PC-3 (cell line): ENCODE results near the gene SEPTIN8. TPM values are rescaled to one million over a fixed set of nuclear protein-coding genes. Genes with fewer than 3 reads are reported as not detected.

Experiments
- ATAC-seq: fragments of 200-7000 bp; cut with Tn5 transposase; 2 replicates; pipeline ENCODE4 v1.9.1; 2020; ENCODE audit warnings: mild to moderate bottlenecking, moderate library complexity
- BruUV-seq: library from RNA; stranded (reverse); fragments of 400-500 nt; replicated peaks from 2 replicates; lab custom pipeline; 2021; lab: Mats Ljungman, UMichigan
- CTCF ChIA-PET: fragments of 300-600 bp; sonication (Branson Sonifier 250); formaldehyde crosslinking; loops from one replicate; lab custom pipeline; 2022; ENCODE audit warnings: antibody characterized with exemption; lab: Charles Lee
- POLR2A ChIA-PET: fragments of 300-600 bp; sonication (Branson Sonifier 250); formaldehyde crosslinking; loops from one replicate; lab custom pipeline; 2022; ENCODE audit warnings: antibody characterized with exemption; ENCODE audit not compliant: unreplicated experiment; lab: Charles Lee
- DNase-seq: peaks from one replicate; pipeline ENCODE4 v3.0.0-alpha.2; 2015
- H2AFZ ChIP-seq: fragments of 300-600 bp; sonication (generic); 2 replicates; pipeline ENCODE4 v1.6.0; 2016; ENCODE audit warnings: antibody characterized with exemption, low read length
- H3F3A ChIP-seq: fragments of 300-600 bp; sonication (generic); one replicate; pipeline ENCODE4 v1.6.0; 2017; ENCODE audit warnings: antibody characterized with exemption, low read length, control low read depth, mild to moderate bottlenecking; ENCODE audit not compliant: unreplicated experiment
- H3K27ac ChIP-seq: fragments of 300-600 bp; sonication (generic); 2 replicates; pipeline ENCODE4 v1.5.1; 2016; ENCODE audit warnings: mild to moderate bottlenecking, low read length
- H3K27me3 ChIP-seq: fragments of 300-600 bp; sonication (generic); 2 replicates; pipeline ENCODE4 v1.6.1; 2016; ENCODE audit warnings: low read length, mixed read lengths
- H3K36me3 ChIP-seq: fragments of 300-600 bp; sonication (generic); 2 replicates; pipeline ENCODE4 v1.6.1; 2016; ENCODE audit warnings: low read depth, mixed run types, low read length, mixed read lengths
- H3K4me1 ChIP-seq: fragments of 300-600 bp; sonication (generic); 2 replicates; pipeline ENCODE4 v1.5.1; 2016; ENCODE audit warnings: low read length; ENCODE audit not compliant: insufficient read depth
- H3K4me2 ChIP-seq: fragments of 300-600 bp; sonication (generic); 2 replicates; pipeline ENCODE4 v1.6.0; 2016; ENCODE audit warnings: low read length
- H3K4me3 ChIP-seq: fragments of 300-600 bp; sonication (generic); 2 replicates; pipeline ENCODE4 v1.5.1; 2016; ENCODE audit warnings: mild to moderate bottlenecking, low read length, mixed read lengths
- H3K79me2 ChIP-seq: fragments of 300-600 bp; sonication (generic); 2 replicates; pipeline ENCODE4 v1.6.1; 2017; ENCODE audit warnings: low read length, mixed read lengths
- H3K9ac ChIP-seq: fragments of 300-600 bp; sonication (generic); 2 replicates; pipeline ENCODE4 v1.6.0; 2016; ENCODE audit warnings: mild to moderate bottlenecking, low read length
- H3K9me2 ChIP-seq: fragments of 300-600 bp; sonication (generic); replicated peaks from 2 replicates; pipeline ENCODE4 v1.6.1; 2016; ENCODE audit warnings: mixed run types, low read length, mixed read lengths
- H3K9me3 ChIP-seq: fragments of 300-600 bp; sonication (generic); 2 replicates; pipeline ENCODE4 v1.6.1; 2016; ENCODE audit warnings: low read length, mixed read lengths
- H4K20me1 ChIP-seq: fragments of 300-600 bp; sonication (generic); 2 replicates; pipeline ENCODE4 v1.6.1; 2016; ENCODE audit warnings: low read length, mixed read lengths
- EZH2 ChIP-seq: fragments of 300-600 bp; sonication (generic); IDR thresholded peaks from one replicate; pipeline ENCODE4 v1.6.1; 2017; ENCODE audit warnings: antibody characterized with exemption, mild to moderate bottlenecking, low read length; ENCODE audit not compliant: unreplicated experiment
- EZH2phosphoT487 ChIP-seq: fragments of 300-600 bp; sonication (generic); IDR thresholded peaks from 2 replicates; pipeline ENCODE4 v1.6.1; 2018; ENCODE audit warnings: mild to moderate bottlenecking, antibody characterized with exemption, low read length, borderline replicate concordance
- intact Hi-C: fragments of 100-400 bp; cut with micrococcal nuclease; formaldehyde crosslinking; loops from 2 replicates; pipeline ENCODE4 v1.9.0; 2023
- total RNA-seq: library from RNA; depleted of rRNA; stranded (reverse); fragments of >200 nt; gene quantifications from 2 replicates; pipeline ENCODE4 v1.2.3, GENCODE V29; 2014
- TF ChIP-seq, protein P1 (sequence below): fragments of 300-600 bp; sonication (generic); conservative IDR thresholded peaks from 2 replicates; pipeline ENCODE4 v1.5.1; 2017; ENCODE audit warnings: antibody characterized with exemption, low read depth, mild to moderate bottlenecking, low read length

The SEPTIN8 gene
- total RNA-seq, 1 experiment from 2014 or later, result 21.9 TPM

DNA sequence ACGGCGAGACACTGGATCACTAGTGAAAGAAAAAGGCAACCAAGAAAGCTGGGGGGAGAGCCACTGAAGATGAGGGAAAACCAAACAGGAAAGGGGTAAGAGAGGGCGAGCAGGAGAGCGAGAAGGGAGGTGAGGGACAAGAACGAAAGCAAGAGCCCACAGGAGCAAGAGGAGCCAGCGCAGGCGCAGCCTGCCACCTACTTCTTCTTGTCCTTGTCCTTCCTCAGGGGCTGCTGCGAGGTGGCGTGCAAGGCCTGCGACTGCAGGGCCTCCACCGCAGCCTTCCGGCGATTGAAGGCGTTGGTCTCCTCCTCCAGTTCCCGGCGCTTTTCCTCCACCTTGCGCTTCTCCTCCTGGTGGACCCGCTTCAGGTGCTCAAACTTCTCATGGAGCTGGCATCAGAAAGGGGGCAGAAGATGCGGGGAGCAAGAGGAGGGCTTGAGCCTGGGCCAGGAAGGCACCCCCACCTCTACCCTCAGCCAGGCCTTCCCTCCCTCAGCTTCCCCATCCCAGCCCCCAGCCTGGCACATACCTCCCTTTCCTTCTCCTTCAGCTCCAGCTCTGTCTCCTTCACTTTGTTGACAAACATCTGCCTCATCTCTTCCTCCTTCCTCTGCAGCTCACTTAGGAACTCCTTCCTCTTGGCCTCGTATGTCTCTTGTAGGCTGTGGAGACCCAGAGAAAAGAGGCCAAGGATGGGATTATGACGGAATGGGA, 16.3 kb downstream of the SEPTIN8 start:
- Histone ChIP-seq H3K9ac (no peak overlapping the region), H4K20me1 (no peaks in the 10 kb centered on the region), H3K27ac (no peak overlapping the region), H3K27me3 (no peaks in the 10 kb centered on the region), H3K9me2 (no peaks in the 10 kb centered on the region), H3F3A (no peaks in the 10 kb centered on the region), H3K4me2 (no peak overlapping the region), H2AFZ (no peak overlapping the region), H3K4me1 (no peaks in the 10 kb centered on the region), H3K9me3 (no peaks in the 10 kb centered on the region), H3K36me3 (no peaks in the 10 kb centered on the region; the same call in 1 of the 2 replicates), H3K4me3 (no peak overlapping the region), H3K79me2 (no peaks in the 10 kb centered on the region)
- ATAC-seq (no peak), DNase-seq (no peak)
- BruUV-seq, result no TSS peak
- CTCF ChIA-PET, result no interaction called here
- POLR2A ChIA-PET, result no interaction called here
- TF ChIP-seq, protein P1, sequence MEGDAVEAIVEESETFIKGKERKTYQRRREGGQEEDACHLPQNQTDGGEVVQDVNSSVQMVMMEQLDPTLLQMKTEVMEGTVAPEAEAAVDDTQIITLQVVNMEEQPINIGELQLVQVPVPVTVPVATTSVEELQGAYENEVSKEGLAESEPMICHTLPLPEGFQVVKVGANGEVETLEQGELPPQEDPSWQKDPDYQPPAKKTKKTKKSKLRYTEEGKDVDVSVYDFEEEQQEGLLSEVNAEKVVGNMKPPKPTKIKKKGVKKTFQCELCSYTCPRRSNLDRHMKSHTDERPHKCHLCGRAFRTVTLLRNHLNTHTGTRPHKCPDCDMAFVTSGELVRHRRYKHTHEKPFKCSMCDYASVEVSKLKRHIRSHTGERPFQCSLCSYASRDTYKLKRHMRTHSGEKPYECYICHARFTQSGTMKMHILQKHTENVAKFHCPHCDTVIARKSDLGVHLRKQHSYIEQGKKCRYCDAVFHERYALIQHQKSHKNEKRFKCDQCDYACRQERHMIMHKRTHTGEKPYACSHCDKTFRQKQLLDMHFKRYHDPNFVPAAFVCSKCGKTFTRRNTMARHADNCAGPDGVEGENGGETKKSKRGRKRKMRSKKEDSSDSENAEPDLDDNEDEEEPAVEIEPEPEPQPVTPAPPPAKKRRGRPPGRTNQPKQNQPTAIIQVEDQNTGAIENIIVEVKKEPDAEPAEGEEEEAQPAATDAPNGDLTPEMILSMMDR, result no peak
- no peak for TF ChIP-seq EZH2
- no peak for TF ChIP-seq EZH2phosphoT487
- intact Hi-C loops, result no loop called here

- no peaks in the 10 kb centered on the region for H3K27me3 ChIP-seq
- H3K9ac ChIP-seq, result no peak overlapping the region
- no peak for DNase-seq
- no peaks in the 10 kb centered on the region for H3K79me2 ChIP-seq
- no peaks in the 10 kb centered on the region for H4K20me1 ChIP-seq
- H3K4me3 ChIP-seq, result no peak overlapping the region
- no peaks in the 10 kb centered on the region for H3K9me2 ChIP-seq
- ATAC-seq, result no peak
- H3F3A ChIP-seq, result no peaks in the 10 kb centered on the region
- no peaks in the 10 kb centered on the region for H3K9me3 ChIP-seq
- H3K4me1 ChIP-seq, result no peaks in the 10 kb centered on the region
- H3K27ac ChIP-seq, result no peak overlapping the region
- POLR2A ChIA-PET, result no interaction called here
- intact Hi-C loops, result no loop called here
- no TSS peak for BruUV-seq
- H3K36me3 ChIP-seq, result no peaks in the 10 kb centered on the region; the same call in 1 of the 2 replicates
- H3K4me2 ChIP-seq, result no peak overlapping the region
- CTCF ChIA-PET, result no interaction called here
- TF ChIP-seq EZH2phosphoT487 (no peak), EZH2 (no peak)
- TF ChIP-seq, protein P1, result no peak
- H2AFZ ChIP-seq, result no peak overlapping the region
Measured at GRCh38 chr5:132760049-132760420, 17.0 kb downstream of the SEPTIN8 start.
